ENCODE data around the gene TXNDC2.

TXNDC2 gene

DNA sequence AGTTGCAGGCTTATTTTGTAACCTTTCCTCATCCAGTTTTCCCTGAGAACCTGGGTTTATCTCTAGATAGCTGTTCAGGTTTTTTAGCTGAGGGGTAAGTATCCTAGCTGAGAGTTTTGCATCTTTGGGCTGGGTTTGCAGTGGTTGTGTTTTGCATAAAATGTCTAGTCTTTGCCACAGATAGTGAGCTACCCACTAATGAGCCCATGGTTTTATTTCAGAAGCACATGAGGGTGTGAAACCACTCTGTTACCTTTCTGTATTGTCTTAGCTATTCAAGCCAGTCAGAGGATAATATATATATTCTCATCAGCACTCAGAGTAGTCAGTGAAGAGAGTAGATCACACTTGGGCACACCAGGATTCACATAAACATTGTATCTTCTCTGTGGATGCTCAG lies 24.6 kb upstream of the TXNDC2 start:
- no peaks in the 10 kb centered on the region for H3K27me3 ChIP-seq

DNA sequence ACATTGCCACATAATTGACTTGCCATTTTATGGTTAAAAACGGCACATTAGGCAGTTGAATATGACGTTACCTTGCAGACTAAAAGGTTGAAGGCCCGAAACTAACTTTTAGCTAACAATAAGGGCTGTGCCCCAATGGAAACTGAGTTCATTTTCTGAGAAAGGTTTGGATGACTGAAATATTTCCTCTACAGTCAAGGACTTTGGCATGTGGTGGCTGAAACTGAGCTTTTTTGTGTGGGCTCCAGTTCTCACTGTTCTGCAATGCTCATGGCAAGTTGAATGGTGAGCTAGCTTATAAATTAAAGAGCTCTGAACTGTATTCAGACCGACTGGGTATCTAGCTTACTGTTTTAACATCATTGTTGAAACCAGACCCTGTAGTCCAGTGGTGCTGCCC lies 23.8 kb upstream of the TXNDC2 start:
- peaks cover 4 to 20% (median 7%) of the 10 kb centered on the region in 3 donors for H3K36me3 ChIP-seq
- TF ChIP-seq, protein P1, sequence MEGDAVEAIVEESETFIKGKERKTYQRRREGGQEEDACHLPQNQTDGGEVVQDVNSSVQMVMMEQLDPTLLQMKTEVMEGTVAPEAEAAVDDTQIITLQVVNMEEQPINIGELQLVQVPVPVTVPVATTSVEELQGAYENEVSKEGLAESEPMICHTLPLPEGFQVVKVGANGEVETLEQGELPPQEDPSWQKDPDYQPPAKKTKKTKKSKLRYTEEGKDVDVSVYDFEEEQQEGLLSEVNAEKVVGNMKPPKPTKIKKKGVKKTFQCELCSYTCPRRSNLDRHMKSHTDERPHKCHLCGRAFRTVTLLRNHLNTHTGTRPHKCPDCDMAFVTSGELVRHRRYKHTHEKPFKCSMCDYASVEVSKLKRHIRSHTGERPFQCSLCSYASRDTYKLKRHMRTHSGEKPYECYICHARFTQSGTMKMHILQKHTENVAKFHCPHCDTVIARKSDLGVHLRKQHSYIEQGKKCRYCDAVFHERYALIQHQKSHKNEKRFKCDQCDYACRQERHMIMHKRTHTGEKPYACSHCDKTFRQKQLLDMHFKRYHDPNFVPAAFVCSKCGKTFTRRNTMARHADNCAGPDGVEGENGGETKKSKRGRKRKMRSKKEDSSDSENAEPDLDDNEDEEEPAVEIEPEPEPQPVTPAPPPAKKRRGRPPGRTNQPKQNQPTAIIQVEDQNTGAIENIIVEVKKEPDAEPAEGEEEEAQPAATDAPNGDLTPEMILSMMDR (IDR thresholded peaks at IDR 0.05) = no peak
- intact Hi-C loops (cut with DNase I; ENCODE audit: low total_unique reads) = no loop called here
- peaks cover 0 to 5% (median 2%) of the 10 kb centered on the region in 4 donors for H3K4me1 ChIP-seq
- no peak overlapping the region for H3K27ac ChIP-seq
- no peaks in the 10 kb centered on the region for H3K27me3 ChIP-seq
- no peak overlapping the region for H3K4me3 ChIP-seq
- no peak for DNase-seq
- no peaks in the 10 kb centered on the region for H3K9me3 ChIP-seq

More for the DNA sequence above, 24.6 kb upstream of the TXNDC2 start:
- no peak for DNase-seq
- peaks cover 4 to 20% (median 7%) of the 10 kb centered on the region in 3 donors for H3K36me3 ChIP-seq
- intact Hi-C loops (cut with DNase I; ENCODE audit: low total_unique reads) = no loop called here
- no peaks in the 10 kb centered on the region for H3K9me3 ChIP-seq
- H3K4me3 ChIP-seq = no peak overlapping the region
- TF ChIP-seq, protein P1 (IDR thresholded peaks at IDR 0.05) = no peak
- H3K27ac ChIP-seq = no peak overlapping the region
- H3K4me1 ChIP-seq = peaks cover 0 to 13% (median 9%) of the 10 kb centered on the region in 4 donors

DNA sequence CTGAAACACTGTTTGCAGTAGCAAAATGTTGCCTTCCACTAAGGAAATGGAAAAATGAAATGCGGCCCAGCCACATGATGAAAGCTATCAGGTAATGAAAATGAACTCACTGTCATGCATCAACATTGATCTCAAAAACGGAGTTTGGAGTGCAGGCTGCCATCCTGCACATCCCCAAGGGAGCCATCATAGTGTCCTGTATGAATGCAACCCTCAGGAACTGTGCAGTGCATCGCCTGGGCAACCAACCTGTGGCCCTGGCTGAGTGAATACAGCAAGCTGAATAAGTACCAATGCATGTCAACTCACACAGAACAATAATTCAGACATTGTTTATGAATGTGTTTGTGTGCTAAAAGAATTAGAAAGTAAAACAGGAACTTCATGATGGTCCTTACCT lies 23.1 kb upstream of the TXNDC2 start:
- TF ChIP-seq, protein P1 (IDR thresholded peaks at IDR 0.05) = no peak
- Histone ChIP-seq H3K27me3 (no peaks in the 10 kb centered on the region), H3K36me3 (peaks cover 4 to 20% (median 7%) of the 10 kb centered on the region in 3 donors), H3K4me3 (no peak overlapping the region), H3K9me3 (no peaks in the 10 kb centered on the region), H3K27ac (no peak overlapping the region), H3K4me1 (no peaks in the 10 kb centered on the region)
- DNase-seq = no peak
- intact Hi-C loops (cut with DNase I; ENCODE audit: low total_unique reads) = no loop called here

DNA sequence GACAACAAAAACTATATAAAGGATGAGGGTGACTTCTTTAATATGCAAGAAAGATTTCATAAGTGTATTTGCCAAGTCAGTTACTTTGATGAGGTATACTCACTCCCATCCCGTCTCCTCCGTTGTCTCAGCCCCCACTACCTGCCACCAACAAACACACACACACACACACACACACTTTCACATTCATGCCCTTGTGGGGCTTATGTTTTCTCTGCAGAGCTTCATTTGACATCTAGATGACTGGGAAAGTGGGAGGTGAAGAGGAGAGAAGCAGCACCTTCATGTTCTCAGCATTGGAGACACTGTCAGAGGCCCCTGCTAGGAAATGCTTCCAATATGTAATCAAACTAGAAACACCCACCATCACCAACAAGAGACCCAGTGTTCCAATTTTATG lies 22.5 kb upstream of the TXNDC2 start:
- Histone ChIP-seq H3K4me3 (no peak overlapping the region), H3K27ac (no peak overlapping the region), H3K36me3 (peaks cover 4 to 20% (median 7%) of the 10 kb centered on the region in 3 donors), H3K9me3 (no peaks in the 10 kb centered on the region), H3K27me3 (no peaks in the 10 kb centered on the region), H3K4me1 (no peaks in the 10 kb centered on the region)
- intact Hi-C loops (cut with DNase I; ENCODE audit: low total_unique reads) = no loop called here
- TF ChIP-seq, protein P1 (IDR thresholded peaks at IDR 0.05) = no peak
- DNase-seq = no peak

DNA sequence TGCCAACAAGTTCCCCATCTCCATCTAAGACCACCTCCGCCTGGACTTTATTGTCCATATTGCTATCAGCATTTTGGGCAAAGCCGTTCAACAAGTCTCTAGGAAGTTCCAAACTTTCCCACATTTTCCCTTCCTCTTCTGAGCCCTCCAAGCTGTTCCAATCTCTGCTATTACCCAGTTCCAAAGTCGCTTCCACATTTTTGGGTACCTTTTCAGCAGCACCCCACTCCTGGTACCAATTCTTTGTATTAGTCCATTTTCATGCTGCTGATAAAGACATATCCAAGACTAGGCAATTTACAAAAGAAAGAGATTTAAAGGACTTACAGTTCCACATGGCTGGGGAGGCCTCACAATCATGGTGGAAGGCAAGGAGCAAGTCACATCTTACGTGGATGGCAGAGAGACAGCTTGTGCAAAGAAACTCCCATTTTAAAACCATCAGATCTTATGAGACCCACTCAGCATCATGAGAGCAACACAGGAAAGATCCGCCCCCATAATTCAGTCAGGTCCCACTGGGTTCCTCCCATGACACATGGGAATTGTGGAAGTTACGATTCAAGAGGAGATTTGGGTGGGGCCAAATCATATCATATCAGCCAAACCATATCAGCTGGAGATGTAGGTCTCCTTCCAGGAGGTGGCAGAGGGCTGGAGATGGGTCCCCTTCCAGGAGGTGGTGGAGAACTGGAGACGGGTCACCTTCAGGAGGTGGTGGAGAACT lies 19.8 kb upstream of the TXNDC2 start:
- no peak for DNase-seq
- Histone ChIP-seq H3K9me3 (no peaks in the 10 kb centered on the region), H3K36me3 (peaks cover 0 to 7% (median 4%) of the 10 kb centered on the region in 3 donors)

More for the DNA sequence above, 19.8 kb upstream of the TXNDC2 start:
- H3K27me3 ChIP-seq = no peaks in the 10 kb centered on the region
- intact Hi-C loops (cut with DNase I; ENCODE audit: low total_unique reads) = no loop called here
- H3K4me1 ChIP-seq = peaks cover 0 to 7% (median 3%) of the 10 kb centered on the region in 4 donors
- no peak overlapping the region for H3K4me3 ChIP-seq
- H3K27ac ChIP-seq = no peak overlapping the region
- TF ChIP-seq, protein P1 (IDR thresholded peaks at IDR 0.05) = no peak

Measured in tibial artery (tissue), 4 donors.